Colonic mucosa (tissue), 4 donors: ENCODE data around the gene PRSS53. TPM values are rescaled to one million over a fixed set of nuclear protein-coding genes. Genes with fewer than 3 reads are reported as not detected.

Source experiments
- DNase-seq: peaks from one replicate; pipeline ENCODE4 v3.0.0-alpha.2; 2020
- H3K27ac ChIP-seq: fragments of 200-600 bp; one replicate; pipeline ENCODE4 v1.8.0; 2021
- H3K27me3 ChIP-seq: fragments of 200-600 bp; one replicate; pipeline ENCODE4 v1.8.0; 2021
- H3K36me3 ChIP-seq: fragments of 200-600 bp; one replicate; pipeline ENCODE4 v1.8.0; 2021
- H3K4me1 ChIP-seq: fragments of 200-600 bp; one replicate; pipeline ENCODE4 v1.8.0; 2021; ENCODE audit warnings: mild to moderate bottlenecking
- H3K4me3 ChIP-seq: fragments of 200-600 bp; one replicate; pipeline ENCODE4 v1.8.0; 2021
- H3K9ac ChIP-seq, 2 donors: one replicate each; pipeline ENCODE4 v1.7.0; 2013; ENCODE audit warnings: control low read depth in 2 of 2, low read depth in 2 of 2, low read length in 2 of 2
- H3K9me3 ChIP-seq: fragments of 200-600 bp; one replicate; pipeline ENCODE4 v1.8.0; 2021
- intact Hi-C: fragments of 100-400 bp; cut with DNase I; formaldehyde crosslinking; loops from one replicate; pipeline ENCODE4 v1.14.1; 2022
- total RNA-seq, 2 donors: library from RNA; stranded (reverse); fragmentation: NEBNext Ultra II Directional in 1 of 2; extraction: Animal tissue kit (Norgen Biotek cat#: 25700) in 1 of 2; gene quantifications; one replicate each; pipeline ENCODE4 v1.2.1, GENCODE V29; 2021
- TF ChIP-seq, protein P1 (sequence below): fragments of 200-600 bp; IDR thresholded peaks from one replicate; pipeline ENCODE4 v1.8.0; 2022; ENCODE audit warnings: antibody characterized with exemption, mild to moderate bottlenecking
- donor health status: healthy.
- donor health status: DM: no; HTN: no; CAD: no.
- donor health status: DM: no; HTN: no; CAD: no.

Gene PRSS53
- total RNA-seq, 2 donors from 2014 or later = 0.77 to 2.6 TPM

DNA sequence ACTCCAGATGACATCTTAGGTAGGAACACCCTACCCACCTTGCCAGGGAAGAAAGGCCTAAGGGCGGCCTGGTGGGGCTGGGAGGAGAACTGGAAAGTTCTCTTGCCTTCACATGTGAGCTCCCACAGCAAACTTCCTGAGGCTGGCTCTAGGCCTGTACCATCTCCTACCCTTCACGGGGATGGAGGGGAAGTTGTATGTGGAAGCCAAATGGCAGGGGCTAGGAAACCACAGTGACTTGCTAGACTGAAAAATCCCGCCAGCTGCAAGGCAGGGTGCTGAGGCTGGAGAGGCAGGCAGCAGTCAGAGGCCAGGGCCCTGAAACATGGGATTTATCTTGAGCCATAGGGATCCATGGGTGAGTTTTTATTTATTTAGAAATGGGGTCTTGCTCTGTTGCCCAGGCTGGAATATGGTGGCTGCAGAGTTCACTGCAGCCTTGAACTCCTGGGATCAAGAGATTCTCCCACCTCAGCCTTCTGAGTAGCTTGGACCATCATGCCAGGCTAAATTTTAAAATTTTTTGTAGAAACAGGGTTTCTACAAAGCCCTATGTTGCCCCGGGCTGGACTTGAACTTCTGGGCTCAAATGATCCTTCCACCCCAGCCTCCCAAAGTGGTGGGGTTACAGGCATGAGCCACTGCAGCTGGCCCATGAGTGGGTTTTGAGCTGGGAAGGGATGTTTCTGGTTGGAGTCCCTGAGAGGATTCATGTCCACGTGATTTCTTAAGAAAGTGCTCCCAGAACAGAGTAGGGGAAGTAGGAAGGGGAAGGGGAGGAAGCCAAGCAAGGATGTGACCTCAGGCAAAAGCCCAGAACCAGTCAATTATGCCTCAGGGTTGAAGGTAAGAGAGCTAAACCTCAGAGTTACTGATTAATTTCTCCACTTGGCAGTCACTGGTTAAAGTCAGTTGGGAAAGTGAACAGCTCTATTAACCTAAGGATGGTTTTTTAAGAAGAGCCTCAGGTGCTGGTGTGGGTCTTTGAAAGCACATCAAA is 24.7 kb upstream of the PRSS53 start:
- no peak for DNase-seq
- intact Hi-C loops = no loop called here
- Histone ChIP-seq H3K4me3 (no peak overlapping the region), H3K27me3 (no peaks in the 10 kb centered on the region), H3K36me3 (no peaks in the 10 kb centered on the region), H3K27ac (peak overlapping the region; percentile 71), H3K9ac (peak overlapping the region; percentile 5 to 55), H3K9me3 (no peaks in the 10 kb centered on the region), H3K4me1 (peaks cover 8% of the 10 kb centered on the region)
- TF ChIP-seq, protein P1, sequence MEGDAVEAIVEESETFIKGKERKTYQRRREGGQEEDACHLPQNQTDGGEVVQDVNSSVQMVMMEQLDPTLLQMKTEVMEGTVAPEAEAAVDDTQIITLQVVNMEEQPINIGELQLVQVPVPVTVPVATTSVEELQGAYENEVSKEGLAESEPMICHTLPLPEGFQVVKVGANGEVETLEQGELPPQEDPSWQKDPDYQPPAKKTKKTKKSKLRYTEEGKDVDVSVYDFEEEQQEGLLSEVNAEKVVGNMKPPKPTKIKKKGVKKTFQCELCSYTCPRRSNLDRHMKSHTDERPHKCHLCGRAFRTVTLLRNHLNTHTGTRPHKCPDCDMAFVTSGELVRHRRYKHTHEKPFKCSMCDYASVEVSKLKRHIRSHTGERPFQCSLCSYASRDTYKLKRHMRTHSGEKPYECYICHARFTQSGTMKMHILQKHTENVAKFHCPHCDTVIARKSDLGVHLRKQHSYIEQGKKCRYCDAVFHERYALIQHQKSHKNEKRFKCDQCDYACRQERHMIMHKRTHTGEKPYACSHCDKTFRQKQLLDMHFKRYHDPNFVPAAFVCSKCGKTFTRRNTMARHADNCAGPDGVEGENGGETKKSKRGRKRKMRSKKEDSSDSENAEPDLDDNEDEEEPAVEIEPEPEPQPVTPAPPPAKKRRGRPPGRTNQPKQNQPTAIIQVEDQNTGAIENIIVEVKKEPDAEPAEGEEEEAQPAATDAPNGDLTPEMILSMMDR = no peak

GRCh38 chr16:31112711-31113110 is 24.0 kb upstream of the PRSS53 start:
- H3K9me3 ChIP-seq = no peaks in the 10 kb centered on the region
- H3K4me3 ChIP-seq = no peak overlapping the region
- peaks cover 5% of the 10 kb centered on the region for H3K4me1 ChIP-seq
- DNase-seq = no peak
- TF ChIP-seq, protein P1 = no peak
- no peaks in the 10 kb centered on the region for H3K27me3 ChIP-seq
- H3K27ac ChIP-seq = no peak overlapping the region
- intact Hi-C loops = no loop called here
- no peak overlapping the region for H3K9ac ChIP-seq
- H3K36me3 ChIP-seq = no peaks in the 10 kb centered on the region

DNA sequence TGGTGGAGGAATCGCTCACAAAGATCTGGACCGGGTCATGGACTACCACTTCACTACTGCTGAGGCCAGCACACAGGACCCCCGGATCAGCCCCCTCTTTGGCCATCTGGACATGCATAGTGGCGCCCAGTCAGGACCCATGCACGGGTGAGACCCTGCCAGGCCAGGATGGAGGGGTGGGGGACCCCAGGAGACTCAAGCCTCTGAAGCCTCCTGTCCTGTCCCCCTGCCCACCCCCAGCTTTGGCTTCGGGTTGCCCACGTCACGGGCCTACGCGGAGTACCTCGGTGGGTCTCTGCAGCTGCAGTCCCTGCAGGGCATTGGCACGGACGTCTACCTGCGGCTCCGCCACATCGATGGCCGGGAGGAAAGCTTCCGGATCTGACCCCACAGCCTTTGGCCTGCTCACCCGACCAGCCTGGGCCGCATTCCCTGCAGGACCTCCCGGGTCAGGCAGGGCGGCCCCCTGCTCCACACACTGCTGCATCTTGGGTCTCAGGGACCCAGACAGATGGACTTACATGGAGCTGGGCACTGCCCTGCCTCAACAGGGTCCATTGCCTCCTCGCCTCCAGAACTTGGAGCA is 23.2 kb upstream of the PRSS53 start:
- TF ChIP-seq, protein P1 = no peak
- Histone ChIP-seq H3K36me3 (no peaks in the 10 kb centered on the region), H3K9ac (no peak overlapping the region), H3K4me3 (no peak overlapping the region), H3K9me3 (no peaks in the 10 kb centered on the region), H3K4me1 (peaks cover 5% of the 10 kb centered on the region), H3K27ac (no peak overlapping the region), H3K27me3 (no peaks in the 10 kb centered on the region)
- no peak for DNase-seq
- intact Hi-C loops = no loop called here

DNA sequence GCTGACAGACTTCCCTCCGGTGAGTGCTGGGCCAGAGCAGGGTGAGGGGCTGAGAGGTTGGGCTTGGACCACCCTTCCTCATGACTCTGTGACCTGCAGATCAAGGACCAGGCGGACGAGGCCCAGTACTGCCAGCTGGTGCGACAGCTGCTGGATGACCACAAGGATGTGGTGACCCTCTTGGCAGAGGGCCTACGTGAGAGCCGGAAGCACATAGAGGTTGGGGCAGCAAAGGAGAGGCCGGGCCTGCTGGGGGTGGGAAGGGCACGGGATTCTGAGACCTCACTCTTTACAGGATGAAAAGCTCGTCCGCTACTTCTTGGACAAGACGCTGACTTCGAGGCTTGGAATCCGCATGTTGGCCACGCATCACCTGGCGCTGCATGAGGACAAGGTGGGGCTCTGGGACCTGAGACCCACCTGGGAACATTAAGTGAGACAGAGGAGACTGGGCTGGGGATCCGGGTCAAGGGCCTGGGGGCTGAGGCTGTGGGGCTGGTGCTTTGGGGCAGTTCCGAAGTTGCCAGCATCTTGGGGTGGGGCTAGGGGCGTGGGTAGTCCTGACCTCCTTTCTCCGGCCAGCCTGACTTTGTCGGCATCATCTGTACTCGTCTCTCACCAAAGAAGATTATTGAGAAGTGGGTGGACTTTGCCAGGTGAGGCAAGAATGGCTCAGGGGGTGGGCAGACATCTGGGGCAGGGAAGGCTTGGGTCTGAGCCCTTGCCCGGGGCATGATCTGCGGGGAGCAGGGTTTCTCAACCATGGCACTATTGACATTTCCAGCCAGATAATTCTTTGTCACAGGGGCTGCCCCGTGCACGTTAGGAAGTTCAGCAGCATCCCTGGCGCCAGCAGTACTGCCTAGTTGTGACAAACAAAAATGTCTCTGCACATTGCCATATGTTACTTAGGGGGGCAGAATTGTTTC is 21.6 kb upstream of the PRSS53 start:
- no peaks in the 10 kb centered on the region for H3K9me3 ChIP-seq
- intact Hi-C loops = no loop called here
- peaks cover 9% of the 10 kb centered on the region for H3K4me1 ChIP-seq
- H3K27me3 ChIP-seq = no peaks in the 10 kb centered on the region
- DNase-seq = no peak
- no peak overlapping the region for H3K4me3 ChIP-seq
- H3K36me3 ChIP-seq = no peaks in the 10 kb centered on the region
- H3K9ac ChIP-seq = no peak overlapping the region
- no peak overlapping the region for H3K27ac ChIP-seq
- TF ChIP-seq, protein P1 = no peak

- Histone ChIP-seq H3K9ac (peak overlapping the region in 1 of 2 donors; percentile 8), H3K9me3 (no peaks in the 10 kb centered on the region), H3K27me3 (no peaks in the 10 kb centered on the region), H3K4me3 (no peak overlapping the region), H3K4me1 (peaks cover 9% of the 10 kb centered on the region), H3K36me3 (no peaks in the 10 kb centered on the region), H3K27ac (no peak overlapping the region)
- TF ChIP-seq, protein P1 = no peak
- no peak for DNase-seq
- intact Hi-C loops = no loop called here
Measured at GRCh38 chr16:31109622-31110021, 20.9 kb upstream of the PRSS53 start.
